Stimulated activated CD8-positive, alpha-beta memory T cell treated with anti-CD3 and anti-CD28 coated beads, Interleukin-4, amount 100 ng/mL, for 48 hours (primary cell): ENCODE measurements around the gene RIPPLY3.
A peak's percentile ranks its signal among the peaks of the same experiment; 100 is the strongest.
"Not testable (repeated sequence)": the region's sequence is repeated elsewhere in the genome, so short reads cannot be mapped to it uniquely, and the experiment has no call there.

Source experiments
- DNase-seq: peaks from one replicate; pipeline ENCODE4 v3.0.0-alpha.2; 2020

Gene RIPPLY3

DNA sequence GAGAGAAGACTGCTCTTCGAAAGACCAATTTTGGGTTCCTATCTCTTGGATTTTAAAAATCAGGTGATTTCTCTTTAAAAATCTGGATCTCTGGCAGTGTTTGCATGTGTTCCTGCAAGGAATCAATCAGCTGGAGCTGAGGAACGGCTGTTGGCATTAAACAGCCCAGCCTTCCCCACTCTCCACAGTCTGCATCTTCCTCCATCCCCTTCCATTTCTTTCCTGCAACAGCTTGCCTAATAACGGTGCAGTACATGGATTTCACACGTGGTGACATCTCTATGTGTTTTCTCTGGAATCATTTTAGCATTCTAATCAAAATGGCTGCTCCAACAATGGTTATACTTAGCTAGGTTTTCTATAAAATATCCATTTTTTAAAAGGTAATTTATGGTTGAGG is 20.0 kb downstream of the RIPPLY3 start:
- no peak for DNase-seq

GRCh38 chr21:37028570-37028969 is 22.1 kb downstream of the RIPPLY3 start:
- DNase-seq: no peak

- no peak for DNase-seq
Observed at GRCh38 chr21:37030864-37031263, 24.4 kb downstream of the RIPPLY3 start.

DNA sequence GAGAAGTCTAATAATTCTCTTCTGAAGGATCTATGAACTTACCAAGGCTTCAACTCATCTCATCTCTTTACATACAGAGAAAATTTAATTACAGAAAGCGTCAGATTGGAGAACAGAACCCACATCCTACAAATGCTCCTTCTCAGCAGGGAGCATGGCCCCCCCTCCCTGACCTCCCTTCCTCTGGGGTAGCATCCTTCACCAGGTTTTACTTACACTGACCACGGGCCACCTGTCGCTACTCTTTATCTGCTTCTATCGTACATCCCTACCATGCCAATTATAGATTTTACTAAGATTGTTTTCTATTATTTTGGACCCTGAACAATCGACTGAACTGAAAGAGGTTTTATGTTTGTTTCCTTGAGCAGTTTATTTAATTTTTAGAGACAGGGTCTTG is 25.8 kb downstream of the RIPPLY3 start:
- DNase-seq: no peak

DNA sequence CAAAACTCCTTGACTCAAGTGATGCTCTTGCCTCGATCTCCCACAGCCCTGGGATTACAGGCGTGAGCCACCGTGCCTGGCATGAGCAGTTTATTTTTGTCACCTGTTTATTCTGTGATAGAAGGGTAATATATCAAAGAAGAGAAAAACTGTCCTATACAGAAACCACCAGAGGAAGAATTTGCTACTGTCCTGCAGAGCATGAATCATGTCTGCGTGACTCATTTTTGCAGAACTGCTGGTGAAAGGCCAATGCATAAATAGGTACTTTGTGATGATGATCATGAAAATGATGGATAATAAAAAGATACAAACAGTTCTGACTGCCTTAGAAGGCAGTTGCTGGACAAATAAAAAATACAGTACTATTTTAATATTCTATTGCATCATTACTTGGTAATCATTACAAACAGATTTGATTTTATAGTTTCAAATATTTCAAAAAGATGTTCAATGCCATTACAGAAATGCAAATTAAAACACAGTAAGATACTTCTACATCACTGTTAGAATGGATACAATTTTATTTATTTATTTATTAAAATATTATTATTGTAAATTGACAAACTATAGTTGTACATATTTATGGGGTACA is 26.5 kb downstream of the RIPPLY3 start:
- DNase-seq: no peak

- not testable (repeated sequence) for DNase-seq
Observed at GRCh38 chr21:37034394-37034793, 27.9 kb downstream of the RIPPLY3 start.

GRCh38 chr21:37036177-37036576 is 29.7 kb downstream of the RIPPLY3 start:
- no peak for DNase-seq

- no peak for DNase-seq
Observed at GRCh38 chr21:37039411-37040075, 33.0 kb downstream of the RIPPLY3 start.

- no peak for DNase-seq
Observed at GRCh38 chr21:37040212-37040611, 33.7 kb downstream of the RIPPLY3 start.

- DNase-seq: no peak
Observed at GRCh38 chr21:37041706-37042271, 35.3 kb downstream of the RIPPLY3 start.

- DNase-seq: no peak
Observed at GRCh38 chr21:37043818-37044217, 37.3 kb downstream of the RIPPLY3 start.

DNA sequence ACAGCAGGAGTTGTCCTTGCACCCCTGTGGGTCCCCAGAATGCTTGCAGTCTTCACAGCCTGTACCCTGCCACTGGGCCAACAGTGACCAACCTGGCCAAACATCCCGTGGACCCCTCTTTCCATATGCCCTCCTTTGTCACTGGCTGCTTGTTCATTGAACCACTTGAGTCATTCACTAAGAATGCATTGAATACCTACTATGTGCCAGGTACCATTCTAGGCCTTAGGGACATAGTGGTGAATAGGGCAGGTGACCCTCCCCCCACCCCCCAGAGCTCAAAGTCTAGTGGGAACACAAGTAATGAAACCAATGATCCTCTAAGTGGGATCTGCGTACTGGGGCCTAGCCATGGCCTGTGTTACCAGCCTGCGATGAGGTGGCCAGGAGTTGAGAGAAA is 38.1 kb downstream of the RIPPLY3 start:
- DNase-seq: no peak

- no peak for DNase-seq
Observed at GRCh38 chr21:37045149-37045548, 38.6 kb downstream of the RIPPLY3 start.

GRCh38 chr21:37045556-37045955 is 39.1 kb downstream of the RIPPLY3 start:
- no peak for DNase-seq

- DNase-seq: no peak
Observed at GRCh38 chr21:37047079-37047478, 40.6 kb downstream of the RIPPLY3 start.

- DNase-seq: not testable (repeated sequence)
Observed at GRCh38 chr21:37049741-37050140, 43.2 kb downstream of the RIPPLY3 start.

GRCh38 chr21:37055271-37055855 is 48.9 kb downstream of the RIPPLY3 start:
- DNase-seq: no peak

- DNase-seq: no peak
Observed at GRCh38 chr21:37057614-37058013, 51.1 kb downstream of the RIPPLY3 start.

DNA sequence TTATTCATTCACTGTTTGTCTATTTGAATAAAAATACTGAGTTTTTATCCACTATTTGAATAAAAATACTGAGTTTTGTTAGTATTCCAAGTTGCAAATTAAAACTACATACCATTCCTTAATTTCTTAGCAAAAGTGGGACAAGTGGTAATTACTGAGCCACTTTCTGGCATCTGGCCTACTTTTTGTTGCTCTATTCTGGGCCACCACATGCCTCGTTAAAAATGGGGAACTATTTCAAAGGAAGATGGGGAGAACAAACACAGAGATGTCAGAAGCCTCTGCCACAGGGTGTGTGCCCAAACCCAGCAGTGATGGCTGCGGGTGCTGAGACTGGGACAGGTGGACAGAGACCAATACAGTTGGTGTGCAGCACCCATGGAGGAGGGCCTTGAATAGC is 51.8 kb downstream of the RIPPLY3 start:
- DNase-seq: no peak

- DNase-seq: no peak
Observed at GRCh38 chr21:37059181-37059580, 52.7 kb downstream of the RIPPLY3 start.

- DNase-seq: peak; percentile 37
Observed at GRCh38 chr21:37060296-37060695, 53.8 kb downstream of the RIPPLY3 start.

DNA sequence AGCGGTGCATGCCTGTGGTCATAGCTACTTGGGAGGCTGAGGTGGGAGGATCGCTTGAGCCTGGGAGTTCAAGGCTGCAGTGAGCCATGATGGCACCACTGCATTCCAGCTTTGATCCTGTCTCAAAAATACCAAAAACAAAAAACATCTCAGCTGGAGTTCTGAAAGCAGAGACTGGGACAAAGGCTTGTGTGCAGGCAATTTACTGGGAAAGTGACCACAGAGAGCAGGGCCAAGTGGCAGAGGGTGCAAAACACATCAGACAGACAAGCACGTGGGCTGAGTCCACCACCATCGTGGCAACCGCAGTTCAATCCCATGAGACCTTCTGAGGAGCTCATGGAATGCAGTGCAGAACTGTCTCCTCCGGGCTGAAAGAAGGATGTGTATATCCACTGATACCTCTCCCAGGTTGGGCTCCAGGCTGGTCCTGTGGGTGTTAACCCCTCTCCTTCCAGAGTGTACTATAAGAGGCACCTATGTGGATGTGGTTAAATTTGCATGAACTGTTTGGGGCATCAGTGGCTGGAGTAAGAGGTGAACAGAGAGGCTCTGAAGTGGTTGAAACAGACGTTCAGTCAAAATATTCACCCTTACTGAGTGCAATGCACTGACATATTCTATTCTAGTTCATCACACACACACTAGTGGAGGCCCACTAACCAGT is 55.6 kb downstream of the RIPPLY3 start:
- no peak for DNase-seq

- no peak for DNase-seq
Observed at GRCh38 chr21:37062593-37062935, 56.1 kb downstream of the RIPPLY3 start.

DNA sequence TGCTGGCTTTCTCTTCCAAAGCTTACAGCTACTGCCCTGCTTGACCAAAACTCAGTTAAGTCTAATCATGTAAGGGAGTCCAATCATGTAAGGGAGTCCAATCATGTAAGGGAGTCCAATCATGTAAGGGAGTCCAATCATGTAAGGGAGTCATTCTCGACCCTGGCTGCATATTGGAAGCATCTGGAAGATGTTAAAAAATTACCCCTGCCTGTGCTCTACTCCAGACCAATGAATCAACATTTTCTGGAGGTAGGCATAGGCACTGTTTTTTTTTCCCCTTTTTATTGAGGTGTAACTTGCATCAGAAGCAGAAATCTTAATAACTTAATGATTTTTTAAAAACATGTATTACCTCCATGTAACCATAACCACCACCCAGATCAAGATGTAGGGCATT is 56.9 kb downstream of the RIPPLY3 start:
- no peak for DNase-seq
